Naive B cell (primary cell): ENCODE measurements around the gene AP3S1. TPM values are rescaled to one million over a fixed set of nuclear protein-coding genes. Genes with fewer than 3 reads are reported as not detected.
"Not testable (repeated sequence)": the region's sequence is repeated elsewhere in the genome, so short reads cannot be mapped to it uniquely, and the experiment has no call there.

ENCODE experiments used
- ATAC-seq, 2 donors: fragments of 150-1000 bp; cut with Tn5 transposase; 2 replicates each; pipeline ENCODE4 v1.10.0; 2021; ENCODE audit warnings: low read depth in 2 of 2, mild to moderate bottlenecking in 2 of 2, moderate library complexity in 2 of 2
- DNase-seq: peaks from one replicate; pipeline ENCODE4 v3.0.0; 2022
- H3K27ac Mint-ChIP-seq, 6 donors: one replicate each; pipeline ENCODE4 v1.8.0; 2020 to 2022; ENCODE audit warnings: mild to moderate bottlenecking in 6 of 6, mixed read lengths in 6 of 6, moderate library complexity in 5 of 6, inconsistent platforms in 2 of 6
- H3K27me3 Mint-ChIP-seq, 3 donors: one replicate each; pipeline ENCODE4 v1.8.0; 2021 to 2022; ENCODE audit warnings: mixed read lengths in 3 of 3, mild to moderate bottlenecking in 1 of 3
- H3K36me3 Mint-ChIP-seq, 2 donors: one replicate each; pipeline ENCODE4 v1.8.0; 2020 to 2022; ENCODE audit warnings: mixed read lengths in 2 of 2, inconsistent platforms in 1 of 2, mild to moderate bottlenecking in 1 of 2
- H3K4me1 Mint-ChIP-seq, 3 donors: one replicate each; pipeline ENCODE4 v1.8.0; 2020 to 2022; ENCODE audit warnings: mixed read lengths in 3 of 3, inconsistent platforms in 1 of 3, mild to moderate bottlenecking in 1 of 3, moderate library complexity in 1 of 3
- H3K4me3 Mint-ChIP-seq, 8 donors: one replicate each; pipeline ENCODE4 v1.8.0; 2020 to 2022; ENCODE audit warnings: mild to moderate bottlenecking in 8 of 8, mixed read lengths in 8 of 8, moderate library complexity in 8 of 8, inconsistent platforms in 2 of 8
- H3K9me3 Mint-ChIP-seq, 7 donors: one replicate each; pipeline ENCODE4 v1.8.0; 2020 to 2022; ENCODE audit warnings: mixed read lengths in 7 of 7, mild to moderate bottlenecking in 5 of 7, inconsistent platforms in 2 of 7, moderate library complexity in 1 of 7
- polyA plus RNA-seq, 6 donors: library from polyadenylated mRNA; unstranded; fragments of 300-500 nt; fragmentation: Illumina TruSeq; gene quantifications; one replicate each; pipeline ENCODE4 v1.2.3, GENCODE V29; 2021; ENCODE audit warnings: low read depth in 6 of 6

AP3S1 gene
- polyA plus RNA-seq, 6 donors from 2014 or later, result 57.5 to 102 (median 68.4) TPM

GRCh38 chr5:115813719-115814118 lies 28.0 kb upstream of the AP3S1 start:
- H3K36me3 Mint-ChIP-seq, result no peaks in the 10 kb centered on the region
- no peaks in the 10 kb centered on the region for H3K9me3 Mint-ChIP-seq
- H3K27ac Mint-ChIP-seq, result no peak overlapping the region
- H3K4me3 Mint-ChIP-seq, result peak overlapping the region in 1 of 8 donors; percentile 29
- H3K27me3 Mint-ChIP-seq, result peaks cover 47 to 73% (median 64%) of the 10 kb centered on the region in 3 donors
- ATAC-seq (no peak), DNase-seq (no peak)
- peaks cover 15 to 18% (median 18%) of the 10 kb centered on the region in 3 donors for H3K4me1 Mint-ChIP-seq

DNA sequence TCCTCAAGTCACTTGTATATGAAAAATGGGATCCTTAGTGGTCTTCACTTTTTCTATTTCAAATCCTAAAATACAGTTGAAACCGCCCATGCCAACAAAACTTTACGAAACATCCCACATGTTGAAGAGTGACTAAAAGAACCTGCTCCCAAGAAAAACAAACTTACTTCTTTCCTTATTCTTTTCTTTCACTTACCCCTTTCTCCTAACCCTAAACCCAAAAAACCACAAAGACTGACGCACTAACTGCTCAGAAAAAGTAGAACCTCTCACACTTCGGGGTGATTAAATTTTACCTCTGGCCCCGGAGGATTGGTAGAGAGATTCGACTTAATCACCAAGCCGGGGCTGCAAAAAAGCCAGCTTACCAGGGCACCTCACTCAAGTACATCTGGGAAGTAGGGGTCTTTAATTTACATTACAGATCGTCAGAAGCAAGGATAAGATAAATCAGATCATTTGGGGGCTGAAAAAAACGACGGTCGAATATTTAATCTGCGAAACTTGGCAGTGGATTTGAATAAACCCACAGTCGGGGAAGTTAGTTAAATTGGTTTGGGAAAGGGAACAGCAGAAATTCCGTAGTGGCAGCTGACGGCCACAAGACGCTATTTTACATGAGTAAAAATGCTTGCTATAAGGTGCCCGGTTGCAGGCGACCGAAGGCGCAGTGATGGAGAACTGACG lies 26.6 kb upstream of the AP3S1 start:
- Mint-ChIP-seq H3K27me3 (peaks cover 60 to 81% (median 79%) of the 10 kb centered on the region in 3 donors), H3K36me3 (no peaks in the 10 kb centered on the region), H3K27ac (no peak overlapping the region), H3K9me3 (no peaks in the 10 kb centered on the region), H3K4me1 (peaks cover 15 to 18% (median 18%) of the 10 kb centered on the region in 3 donors), H3K4me3 (peak overlapping the region; percentile 49 to 78 (median 69))
- DNase-seq, result no peak
- peak in 1 of 2 donors; percentile 25 for ATAC-seq

DNA sequence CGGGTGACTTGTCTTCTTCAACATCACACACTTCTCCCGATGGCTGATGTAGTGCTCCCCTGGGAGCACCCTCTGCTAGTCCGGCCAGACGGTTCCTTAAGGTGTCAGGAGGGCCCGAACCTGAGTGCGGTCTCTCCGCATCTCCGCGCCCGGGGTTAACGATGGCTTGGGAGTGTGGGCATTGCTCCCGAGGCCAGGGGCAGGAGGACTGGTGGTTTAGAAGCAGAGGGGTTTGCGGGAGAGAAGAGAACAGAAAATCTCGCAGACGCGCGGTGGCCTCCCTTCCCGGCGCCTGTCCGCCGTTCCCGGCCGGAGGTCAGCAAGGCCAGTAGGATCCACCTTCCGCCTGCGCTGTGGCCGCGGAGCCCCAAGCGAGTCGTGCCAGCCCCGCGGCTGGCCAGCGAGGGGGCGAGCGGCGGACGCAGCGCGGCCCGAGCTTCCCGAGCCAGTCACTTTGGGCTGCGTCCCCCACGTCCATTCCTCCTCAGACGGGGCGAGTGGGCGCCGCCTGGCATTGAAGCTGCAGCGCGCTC lies 26.0 kb upstream of the AP3S1 start:
- peaks cover 66 to 85% (median 85%) of the 10 kb centered on the region in 3 donors for H3K27me3 Mint-ChIP-seq
- H3K36me3 Mint-ChIP-seq, result no peaks in the 10 kb centered on the region
- peaks cover 0 to 1% (median 0%) of the 10 kb centered on the region in 7 donors for H3K9me3 Mint-ChIP-seq
- ATAC-seq (peak in 1 of 2 donors; percentile 27), DNase-seq (no peak)
- H3K27ac Mint-ChIP-seq, result no peak overlapping the region
- H3K4me1 Mint-ChIP-seq, result peaks cover 15 to 18% (median 18%) of the 10 kb centered on the region in 3 donors
- peak overlapping the region; percentile 64 to 87 (median 78) for H3K4me3 Mint-ChIP-seq

DNA sequence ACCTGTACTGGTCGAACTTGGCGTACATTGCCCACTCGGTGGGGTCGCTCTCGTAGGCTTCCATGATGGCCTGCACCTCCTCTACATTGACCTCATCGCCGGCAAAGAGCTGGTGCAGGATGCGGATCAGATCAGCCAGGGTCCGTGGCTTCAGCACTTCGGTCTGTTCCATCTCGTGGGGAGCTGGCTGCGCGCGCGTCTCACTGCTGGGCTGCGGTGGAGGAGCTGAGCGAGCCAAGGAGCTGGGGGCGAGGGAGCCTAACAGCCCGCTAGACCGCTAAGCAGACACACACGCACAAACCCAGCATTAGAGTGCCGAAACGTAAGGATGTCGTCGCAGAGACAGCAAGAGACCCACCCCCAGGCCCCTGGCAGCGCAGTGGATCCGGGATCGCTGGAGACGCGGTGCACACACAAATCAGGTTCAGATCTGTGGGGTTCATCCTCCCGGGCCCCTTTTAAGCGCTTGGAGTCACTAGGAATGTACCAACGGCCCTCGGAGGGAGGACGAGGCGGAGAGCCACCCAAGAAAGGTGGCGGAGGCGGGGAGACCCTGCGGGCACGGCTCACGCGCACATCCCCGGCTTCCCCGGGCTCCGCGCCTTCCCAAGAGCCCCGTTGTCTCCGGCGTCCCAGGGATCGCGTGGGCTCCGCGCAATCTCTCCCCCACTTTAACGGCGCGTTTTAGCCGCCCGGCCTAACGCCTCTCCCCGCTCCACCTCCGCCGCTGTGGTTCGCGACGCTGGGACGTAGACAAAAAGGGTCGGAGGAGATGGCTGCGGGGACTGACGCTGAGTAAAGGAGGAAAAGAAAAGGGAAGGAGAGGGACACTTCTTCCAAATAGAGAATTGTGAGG lies 25.3 kb upstream of the AP3S1 start, which contains the start of gene CDO1:
TSS of gene CDO1 (minus strand) at position 434 of the 856 bp plus-strand sequence. CDS start at position 172, 262 bp downstream.
- Mint-ChIP-seq H3K4me3 (peak within 1 kb of the TSS; percentile 64 to 87 (median 80)), H3K27me3 (peaks cover 62 to 85% (median 84%) of the 10 kb centered on the region in 3 donors), H3K36me3 (no peaks in the 10 kb centered on the region), H3K4me1 (peaks cover 15 to 18% (median 18%) of the 10 kb centered on the region in 3 donors), H3K27ac (no peak within 1 kb of the TSS), H3K9me3 (peaks cover 0 to 1% (median 0%) of the 10 kb centered on the region in 7 donors)
- ATAC-seq (peak; percentile 65 to 70), DNase-seq (peak; percentile 20)

GRCh38 chr5:115817386-115817785 lies 24.3 kb upstream of the AP3S1 start:
- ATAC-seq (no peak), DNase-seq (no peak)
- peaks cover 56 to 86% (median 86%) of the 10 kb centered on the region in 3 donors for H3K27me3 Mint-ChIP-seq
- peaks cover 0 to 7% (median 1%) of the 10 kb centered on the region in 7 donors for H3K9me3 Mint-ChIP-seq
- no peak overlapping the region for H3K27ac Mint-ChIP-seq
- H3K4me3 Mint-ChIP-seq, result no peak overlapping the region
- H3K4me1 Mint-ChIP-seq, result peaks cover 15 to 18% (median 18%) of the 10 kb centered on the region in 3 donors
- H3K36me3 Mint-ChIP-seq, result no peaks in the 10 kb centered on the region

GRCh38 chr5:115818821-115819220 lies 22.9 kb upstream of the AP3S1 start:
- DNase-seq (no peak), ATAC-seq (no peak)
- peaks cover 15 to 18% (median 18%) of the 10 kb centered on the region in 3 donors for H3K4me1 Mint-ChIP-seq
- H3K27ac Mint-ChIP-seq, result no peak overlapping the region
- peak overlapping the region in 2 of 8 donors; percentile 16 to 34 for H3K4me3 Mint-ChIP-seq
- H3K27me3 Mint-ChIP-seq, result peaks cover 51 to 86% (median 77%) of the 10 kb centered on the region in 3 donors
- peaks cover 0 to 17% (median 9%) of the 10 kb centered on the region in 7 donors for H3K9me3 Mint-ChIP-seq
- peaks cover 0 to 4% of the 10 kb centered on the region in 2 donors for H3K36me3 Mint-ChIP-seq

- DNase-seq (no peak), ATAC-seq (no peak)
- Mint-ChIP-seq H3K36me3 (peaks cover 0 to 4% of the 10 kb centered on the region in 2 donors), H3K4me3 (no peak overlapping the region), H3K27ac (no peak overlapping the region), H3K9me3 (peaks cover 0 to 32% (median 15%) of the 10 kb centered on the region in 7 donors), H3K4me1 (peaks cover 9 to 10% (median 10%) of the 10 kb centered on the region in 3 donors), H3K27me3 (peaks cover 34 to 75% (median 57%) of the 10 kb centered on the region in 3 donors)
Measured at GRCh38 chr5:115820846-115821245, 20.9 kb upstream of the AP3S1 start.

DNA sequence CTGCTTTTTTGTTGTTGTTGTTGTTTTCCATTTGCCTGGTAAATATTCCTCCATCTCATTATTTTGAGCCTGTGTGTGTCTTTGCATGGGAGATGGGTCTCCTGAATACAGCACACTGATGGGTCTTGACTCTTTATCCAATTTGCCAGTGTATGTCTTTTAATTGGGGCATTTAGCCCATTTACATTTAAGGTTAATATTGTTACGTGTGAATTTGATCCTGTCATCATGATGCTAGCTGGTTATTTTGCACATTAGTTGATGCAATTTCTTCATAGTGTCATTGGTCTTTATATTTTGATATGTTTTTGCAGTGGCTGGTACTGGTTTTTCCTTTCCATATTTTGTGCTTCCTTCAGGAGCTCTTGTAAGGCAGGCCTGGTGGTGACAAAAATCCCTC lies 16.8 kb upstream of the AP3S1 start:
- peaks cover 0 to 32% (median 18%) of the 10 kb centered on the region in 7 donors for H3K9me3 Mint-ChIP-seq
- H3K4me3 Mint-ChIP-seq, ATAC-seq, H3K4me1 Mint-ChIP-seq, DNase-seq, H3K27ac Mint-ChIP-seq: not testable (repeated sequence)
- H3K27me3 Mint-ChIP-seq, result peaks cover 11 to 42% (median 20%) of the 10 kb centered on the region in 3 donors
- peaks cover 8 to 14% of the 10 kb centered on the region in 2 donors for H3K36me3 Mint-ChIP-seq

- H3K27me3 Mint-ChIP-seq, result peaks cover 1 to 32% (median 10%) of the 10 kb centered on the region in 3 donors
- H3K27ac Mint-ChIP-seq, result no peak overlapping the region
- no peak overlapping the region for H3K4me3 Mint-ChIP-seq
- DNase-seq, result no peak
- H3K36me3 Mint-ChIP-seq, result peaks cover 8 to 14% of the 10 kb centered on the region in 2 donors
- ATAC-seq, result no peak
- H3K9me3 Mint-ChIP-seq, result peaks cover 0 to 32% (median 18%) of the 10 kb centered on the region in 7 donors
- H3K4me1 Mint-ChIP-seq, result peaks cover 0 to under 1% (median under 1%) of the 10 kb centered on the region in 3 donors
Measured at GRCh38 chr5:115825948-115826347, 15.8 kb upstream of the AP3S1 start.

DNA sequence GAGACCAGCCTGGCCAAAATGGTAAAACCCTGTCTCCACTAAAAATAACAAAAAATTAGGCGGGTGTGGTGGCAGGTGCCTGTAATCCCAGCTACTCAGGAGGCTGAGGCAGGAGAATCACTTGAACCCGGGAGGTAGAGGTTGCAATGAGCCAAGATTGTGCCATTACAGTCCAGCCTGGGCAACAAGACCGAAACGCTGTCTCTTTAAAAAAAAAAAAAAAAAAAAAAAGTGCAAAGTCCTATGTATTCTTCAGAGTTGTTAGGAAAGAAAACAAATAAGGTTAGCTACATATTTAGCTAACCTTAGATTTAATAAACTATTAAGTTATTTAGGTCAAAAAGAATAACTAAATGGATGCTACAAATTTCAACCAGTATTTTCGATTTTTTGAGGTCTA lies 11.8 kb upstream of the AP3S1 start:
- ATAC-seq (no peak), DNase-seq (no peak)
- Mint-ChIP-seq H3K4me1 (peaks cover 4 to 10% (median 8%) of the 10 kb centered on the region in 3 donors), H3K27me3 (peaks cover 0 to 2% (median 0%) of the 10 kb centered on the region in 3 donors), H3K4me3 (no peak overlapping the region), H3K27ac (no peak overlapping the region), H3K9me3 (peaks cover 0 to 8% (median 3%) of the 10 kb centered on the region in 7 donors), H3K36me3 (peaks cover 16 to 25% of the 10 kb centered on the region in 2 donors)

DNA sequence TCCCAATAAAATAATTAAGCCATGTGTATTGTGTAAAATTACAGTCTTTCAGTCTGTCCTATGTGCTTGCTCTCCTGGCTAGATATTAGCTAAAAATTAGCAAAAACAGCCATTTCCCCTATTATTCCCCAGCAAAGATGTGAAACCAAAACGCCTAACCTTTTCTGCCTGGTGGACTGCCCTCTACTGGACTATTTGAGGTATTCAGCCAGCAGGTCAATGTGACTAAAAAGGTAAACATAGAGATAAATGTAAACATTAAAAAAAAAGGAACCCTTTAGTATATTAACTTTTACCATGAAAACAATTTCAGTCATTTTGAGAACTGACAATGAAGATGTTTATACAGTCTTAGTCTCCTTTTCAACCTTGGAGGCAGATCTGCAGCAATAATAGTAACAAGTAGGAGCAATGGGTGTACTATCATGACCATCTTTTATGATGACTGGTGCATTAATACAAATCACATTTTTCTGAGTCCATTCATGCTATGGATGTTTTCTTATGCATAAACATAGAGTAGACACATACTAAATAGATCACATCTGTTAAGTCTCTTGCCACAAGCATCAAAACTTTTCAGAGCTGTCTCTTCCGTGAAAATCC lies 10.5 kb upstream of the AP3S1 start:
- Mint-ChIP-seq H3K27me3 (no peaks in the 10 kb centered on the region), H3K27ac (peak overlapping the region in 3 of 6 donors; percentile 2 to 49 (median 6)), H3K4me3 (no peak overlapping the region), H3K36me3 (peaks cover 27% of the 10 kb centered on the region in 2 donors), H3K9me3 (peaks cover 0 to 5% (median 0%) of the 10 kb centered on the region in 7 donors), H3K4me1 (peaks cover 4 to 20% (median 14%) of the 10 kb centered on the region in 3 donors)
- ATAC-seq (peak; percentile 67 to 84), DNase-seq (peak; percentile 37)

DNA sequence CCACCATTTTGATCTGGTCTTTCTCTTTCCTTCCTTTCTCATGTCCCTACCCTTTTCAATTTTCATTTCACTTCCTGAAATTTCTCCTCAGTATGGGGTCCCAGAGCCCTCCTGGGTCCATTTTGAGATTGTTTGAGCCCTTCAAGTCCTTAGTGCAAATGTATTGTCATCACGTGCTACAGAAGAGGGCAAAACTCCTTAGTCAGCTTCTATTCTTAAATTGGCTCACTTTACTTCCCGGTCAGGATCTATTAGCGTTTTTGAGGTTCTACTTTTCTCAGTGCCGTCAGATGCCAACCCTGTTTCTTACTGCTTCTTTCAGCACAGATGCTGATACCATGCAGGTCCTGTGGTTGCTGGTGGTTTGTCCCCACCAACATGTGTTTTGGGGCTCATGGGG lies 6.3 kb upstream of the AP3S1 start:
- Mint-ChIP-seq H3K9me3 (no peaks in the 10 kb centered on the region), H3K27me3 (no peaks in the 10 kb centered on the region), H3K36me3 (peaks cover 20 to 23% of the 10 kb centered on the region in 2 donors), H3K27ac (peak overlapping the region in 3 of 6 donors; percentile 26 to 55 (median 39)), H3K4me1 (peaks cover 24 to 42% (median 34%) of the 10 kb centered on the region in 3 donors), H3K4me3 (no peak overlapping the region)
- no peak for ATAC-seq
- no peak for DNase-seq
